HFFc6 (cell line): Measurements from ENCODE around the gene L3HYPDH. TPM values are rescaled to one million over a fixed set of nuclear protein-coding genes. Genes with fewer than 3 reads are reported as not detected.

Experiments used
- DNase-seq: peaks from one replicate; pipeline ENCODE4 v3.0.0-alpha.2; 2018
- H3K27ac Mint-ChIP-seq: 2 replicates; pipeline ENCODE4 v1.8.0; 2020; ENCODE audit warnings: mild to moderate bottlenecking, mixed read lengths
- H3K27me3 Mint-ChIP-seq: 2 replicates; pipeline ENCODE4 v1.8.0; 2021; ENCODE audit warnings: mild to moderate bottlenecking, moderate library complexity, mixed read lengths; ENCODE audit not compliant: insufficient read depth
- H3K36me3 Mint-ChIP-seq: 2 replicates; pipeline ENCODE4 v1.8.0; 2021; ENCODE audit warnings: low read depth, mixed read lengths
- H3K4me1 Mint-ChIP-seq: 2 replicates; pipeline ENCODE4 v1.8.0; 2020; ENCODE audit warnings: low read depth, mixed read lengths
- H3K4me3 Mint-ChIP-seq: 2 replicates; pipeline ENCODE4 v1.8.0; 2020; ENCODE audit warnings: mild to moderate bottlenecking, moderate library complexity, mixed read lengths
- H3K9me3 Mint-ChIP-seq: 2 replicates; pipeline ENCODE4 v1.8.0; 2020; ENCODE audit warnings: mild to moderate bottlenecking, mixed read lengths
- CTCF ChIP-seq: fragments of 200-600 bp; sonication (generic); IDR thresholded peaks from 2 replicates; pipeline ENCODE4 v1.5.0; 2021; ENCODE audit warnings: antibody characterized with exemption, mild to moderate bottlenecking
- total RNA-seq, 6 experiments: library from RNA; stranded (reverse); fragmentation: NEBNext Ultra II Directional; extraction: Animal tissue kit (Norgen Biotek cat#: 25700); gene quantifications; 2 replicates in 1 of 6; 3 replicates in 5 of 6; pipeline ENCODE4 v1.2.3, GENCODE V29; 2021

The L3HYPDH gene
- total RNA-seq, 6 experiments from 2014 or later: 20.6 to 25.7 (median 21.4) TPM

GRCh38 chr14:59480166-59480565 lies 4.0 kb downstream of the L3HYPDH start:
- peaks cover 36% of the 10 kb centered on the region for H3K36me3 Mint-ChIP-seq
- no peaks in the 10 kb centered on the region for H3K9me3 Mint-ChIP-seq
- peak overlapping the region; percentile 77 for H3K4me3 Mint-ChIP-seq
- peaks cover 2% of the 10 kb centered on the region; the same call in 1 of the 2 replicates for H3K27me3 Mint-ChIP-seq
- peaks cover 56% of the 10 kb centered on the region for H3K4me1 Mint-ChIP-seq
- TF ChIP-seq CTCF: no peak
- no peak for DNase-seq
- peak overlapping the region; percentile 99 for H3K27ac Mint-ChIP-seq

DNA sequence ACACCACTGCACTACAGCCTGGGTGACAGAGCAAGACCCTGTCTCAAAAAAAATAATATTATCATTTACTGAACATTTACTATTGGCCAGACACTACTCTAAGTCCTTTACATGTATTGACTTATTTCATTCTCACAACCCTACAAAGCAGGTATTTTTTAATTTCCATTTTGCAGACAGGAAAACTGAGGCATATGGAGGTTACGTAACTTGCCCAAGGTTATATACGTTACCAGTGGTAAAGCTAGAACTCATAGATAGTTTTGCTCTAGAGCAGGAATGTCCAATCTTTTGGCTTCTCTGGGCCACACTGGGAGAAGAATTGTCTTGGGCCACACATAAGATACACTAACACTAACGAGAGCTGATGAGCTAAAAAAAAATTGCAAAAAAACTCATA lies 5.7 kb downstream of the L3HYPDH start:
- no peak overlapping the region for H3K4me3 Mint-ChIP-seq
- no peak for DNase-seq

GRCh38 chr14:59475709-59476108 lies 8.5 kb downstream of the L3HYPDH start:
- peaks cover 2% of the 10 kb centered on the region; the same call in 1 of the 2 replicates for H3K27me3 Mint-ChIP-seq

More for the DNA sequence above, 5.7 kb downstream of the L3HYPDH start:
- TF ChIP-seq CTCF: no peak
- H3K27ac Mint-ChIP-seq: no peak overlapping the region
- H3K4me1 Mint-ChIP-seq: peaks cover 66% of the 10 kb centered on the region
- H3K9me3 Mint-ChIP-seq: no peaks in the 10 kb centered on the region
- peaks cover 43% of the 10 kb centered on the region for H3K36me3 Mint-ChIP-seq
- peaks cover 2% of the 10 kb centered on the region; the same call in 1 of the 2 replicates for H3K27me3 Mint-ChIP-seq

GRCh38 chr14:59474172-59474571 lies 10.0 kb downstream of the L3HYPDH start:
- peaks cover 2% of the 10 kb centered on the region; the same call in 1 of the 2 replicates for H3K27me3 Mint-ChIP-seq
- H3K9me3 Mint-ChIP-seq: no peaks in the 10 kb centered on the region
- H3K36me3 Mint-ChIP-seq: peaks cover 30% of the 10 kb centered on the region
- H3K4me1 Mint-ChIP-seq: peaks cover 33% of the 10 kb centered on the region
- DNase-seq: peak; percentile 23
- H3K27ac Mint-ChIP-seq: peak overlapping the region; percentile 29
- H3K4me3 Mint-ChIP-seq: no peak overlapping the region
- TF ChIP-seq CTCF: no peak

More at GRCh38 chr14:59475709-59476108, 8.5 kb downstream of the L3HYPDH start:
- Mint-ChIP-seq H3K4me1 (peaks cover 48% of the 10 kb centered on the region), H3K36me3 (peaks cover 40% of the 10 kb centered on the region), H3K9me3 (no peaks in the 10 kb centered on the region), H3K4me3 (no peak overlapping the region), H3K27ac (no peak overlapping the region)
- no peak for TF ChIP-seq CTCF
- DNase-seq: no peak

- no peak for DNase-seq
- peak within 1 kb of the TSS; percentile 84 for H3K27ac Mint-ChIP-seq
- H3K4me3 Mint-ChIP-seq: peak within 1 kb of the TSS; percentile 86
- TF ChIP-seq CTCF: no peak
- H3K9me3 Mint-ChIP-seq: no peaks in the 10 kb centered on the region
- H3K4me1 Mint-ChIP-seq: peaks cover 18% of the 10 kb centered on the region
- H3K36me3 Mint-ChIP-seq: peaks cover 12% of the 10 kb centered on the region
- H3K27me3 Mint-ChIP-seq: no peaks in the 10 kb centered on the region
Measured at GRCh38 chr14:59465316-59466135, 18.7 kb downstream of the L3HYPDH start, which contains the start of gene GPR135. GPR135 (minus strand) TSS chr14:59465380; CDS start chr14:59465226, 154 bp downstream.
